ENCODE measurements around the gene PRXL2C.
"Not testable (repeated sequence)": the region's sequence is repeated elsewhere in the genome, so short reads cannot be mapped to it uniquely, and the experiment has no call there.

PRXL2C gene

GRCh38 chr9:96649620-96650324 is 5.3 kb downstream of the PRXL2C start:
- no peak for DNase-seq (ENCODE audit: low spot score)

- no peak for DNase-seq (ENCODE audit: low spot score)
Measured at GRCh38 chr9:96646081-96646991, 8.8 kb downstream of the PRXL2C start.

GRCh38 chr9:96644137-96644536 is 11.0 kb downstream of the PRXL2C start:
- no peak for DNase-seq (ENCODE audit: low spot score)

- DNase-seq (ENCODE audit: low spot score), result no peak
Measured at GRCh38 chr9:96641514-96641913, 13.6 kb downstream of the PRXL2C start.

- DNase-seq (ENCODE audit: low spot score), result no peak
Measured at GRCh38 chr9:96638606-96639364, 16.3 kb downstream of the PRXL2C start.

GRCh38 chr9:96636368-96636767 is 18.7 kb downstream of the PRXL2C start:
- no peak for DNase-seq (ENCODE audit: low spot score)

GRCh38 chr9:96633579-96633978 is 21.5 kb downstream of the PRXL2C start:
- DNase-seq (ENCODE audit: low spot score), result not testable (repeated sequence)

- no peak for DNase-seq (ENCODE audit: low spot score)
Measured at GRCh38 chr9:96626912-96627311, 28.2 kb downstream of the PRXL2C start.

- DNase-seq (ENCODE audit: low spot score), result no peak
Measured at GRCh38 chr9:96621618-96622017, 33.5 kb downstream of the PRXL2C start.

- no peak for DNase-seq (ENCODE audit: low spot score)
Measured at GRCh38 chr9:96620832-96621269, 34.3 kb downstream of the PRXL2C start.

- DNase-seq (ENCODE audit: low spot score), result no peak
Measured at GRCh38 chr9:96620181-96620514, 35.0 kb downstream of the PRXL2C start.

GRCh38 chr9:96619491-96620180 is 35.5 kb downstream of the PRXL2C start, which contains the start of gene CDC14B:
Gene CDC14B, minus strand, starts transcription at chr9:96619843. Its CDS starts 465 bp downstream, at chr9:96619378.
- peak; percentile 95 for DNase-seq (ENCODE audit: low spot score)

- no peak for DNase-seq (ENCODE audit: low spot score)
Measured at GRCh38 chr9:96619124-96619465, 36.0 kb downstream of the PRXL2C start.

- peak; percentile 41 for DNase-seq (ENCODE audit: low spot score)
Measured at GRCh38 chr9:96618209-96619123, 36.7 kb downstream of the PRXL2C start.

GRCh38 chr9:96617439-96618185 is 37.5 kb downstream of the PRXL2C start:
- DNase-seq (ENCODE audit: low spot score), result no peak

GRCh38 chr9:96616817-96617438 is 38.2 kb downstream of the PRXL2C start:
- DNase-seq (ENCODE audit: low spot score), result no peak

GRCh38 chr9:96615411-96615810 is 39.7 kb downstream of the PRXL2C start:
- DNase-seq (ENCODE audit: low spot score), result no peak

GRCh38 chr9:96614664-96615063 is 40.5 kb downstream of the PRXL2C start:
- not testable (repeated sequence) for DNase-seq (ENCODE audit: low spot score)

GRCh38 chr9:96612966-96613589 is 42.0 kb downstream of the PRXL2C start:
- DNase-seq (ENCODE audit: low spot score), result no peak

Data from HuH-7.5 (cell line).